Measurements from ENCODE around the gene CADM1. TPM values are rescaled to one million over a fixed set of nuclear protein-coding genes. Genes with fewer than 3 reads are reported as not detected.

Gene CADM1
- total and polyA plus RNA-seq, 2 experiments from 2014 or later: 48.4 to 54.3 TPM

- Histone ChIP-seq H2AFZ (no peak overlapping the region), H3K9me3 (ENCODE audit: low read depth) (no peaks in the 10 kb centered on the region), H3K27ac (no peak overlapping the region), H3K79me2 (no peaks in the 10 kb centered on the region), H3K4me1 (ENCODE audit: insufficient read depth) (no peaks in the 10 kb centered on the region), H3K9me2 (replicated peaks; ENCODE audit: insufficient read depth) (no peaks in the 10 kb centered on the region), H4K20me1 (ENCODE audit: insufficient read depth, poor library complexity, severe bottlenecking) (no peaks in the 10 kb centered on the region), H3K4me2 (no peak overlapping the region), H3K4me3 (no peak overlapping the region), H3K27me3 (no peaks in the 10 kb centered on the region), H3K36me3 (replicated peaks; ENCODE audit: insufficient read depth, low read depth) (no peaks in the 10 kb centered on the region)
- WGBS (ENCODE audit: low lambda C conversion rate, missing lambda C conversion rate): 83% methylated on average over 7 of the region's 7 CpGs
- TF ChIP-seq, protein P1, sequence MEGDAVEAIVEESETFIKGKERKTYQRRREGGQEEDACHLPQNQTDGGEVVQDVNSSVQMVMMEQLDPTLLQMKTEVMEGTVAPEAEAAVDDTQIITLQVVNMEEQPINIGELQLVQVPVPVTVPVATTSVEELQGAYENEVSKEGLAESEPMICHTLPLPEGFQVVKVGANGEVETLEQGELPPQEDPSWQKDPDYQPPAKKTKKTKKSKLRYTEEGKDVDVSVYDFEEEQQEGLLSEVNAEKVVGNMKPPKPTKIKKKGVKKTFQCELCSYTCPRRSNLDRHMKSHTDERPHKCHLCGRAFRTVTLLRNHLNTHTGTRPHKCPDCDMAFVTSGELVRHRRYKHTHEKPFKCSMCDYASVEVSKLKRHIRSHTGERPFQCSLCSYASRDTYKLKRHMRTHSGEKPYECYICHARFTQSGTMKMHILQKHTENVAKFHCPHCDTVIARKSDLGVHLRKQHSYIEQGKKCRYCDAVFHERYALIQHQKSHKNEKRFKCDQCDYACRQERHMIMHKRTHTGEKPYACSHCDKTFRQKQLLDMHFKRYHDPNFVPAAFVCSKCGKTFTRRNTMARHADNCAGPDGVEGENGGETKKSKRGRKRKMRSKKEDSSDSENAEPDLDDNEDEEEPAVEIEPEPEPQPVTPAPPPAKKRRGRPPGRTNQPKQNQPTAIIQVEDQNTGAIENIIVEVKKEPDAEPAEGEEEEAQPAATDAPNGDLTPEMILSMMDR (IDR thresholded peaks at IDR 0.05; ENCODE audit: poor library complexity): no peak
- no peak for TF ChIP-seq EZH2phosphoT487 (IDR thresholded peaks at IDR 0.05; ENCODE audit: low read depth, severe bottlenecking, unreplicated experiment)
- no peak for TF ChIP-seq EZH2 (IDR thresholded peaks at IDR 0.05; ENCODE audit: borderline replicate concordance)
- DNase-seq (ENCODE audit: low spot score): no peak
Observed at GRCh38 chr11:115180272-115180671, 323.9 kb downstream of the CADM1 start.

DNA sequence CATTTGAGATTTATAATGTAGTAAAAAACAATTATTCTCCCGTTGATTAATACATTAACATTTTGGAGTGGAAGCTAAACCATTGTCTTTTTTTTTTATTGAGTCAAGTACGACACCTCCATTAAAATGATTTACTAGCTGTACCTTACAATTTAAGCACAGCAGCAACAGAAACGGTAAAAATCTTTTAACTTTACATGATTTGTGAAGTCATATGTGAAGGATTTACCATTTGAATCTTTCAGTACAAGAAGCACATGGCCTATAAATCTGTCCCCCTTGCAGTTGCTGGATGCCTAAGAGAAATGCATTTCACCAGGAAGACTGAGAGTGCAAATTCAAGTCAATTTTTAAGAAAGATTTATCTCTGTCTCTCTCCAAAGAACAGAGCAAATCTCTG lies 324.6 kb downstream of the CADM1 start:
- no peak overlapping the region for H3K4me2 ChIP-seq
- H3K9me3 ChIP-seq (ENCODE audit: low read depth): no peaks in the 10 kb centered on the region
- no peaks in the 10 kb centered on the region for H3K36me3 ChIP-seq (replicated peaks; ENCODE audit: insufficient read depth, low read depth)
- no peak overlapping the region for H3K4me3 ChIP-seq
- no peak overlapping the region for H3K27ac ChIP-seq
- no peak overlapping the region for H2AFZ ChIP-seq
- H3K4me1 ChIP-seq (ENCODE audit: insufficient read depth): no peaks in the 10 kb centered on the region
- H3K27me3 ChIP-seq: no peaks in the 10 kb centered on the region
- no peak for DNase-seq (ENCODE audit: low spot score)
- TF ChIP-seq EZH2 (IDR thresholded peaks at IDR 0.05; ENCODE audit: borderline replicate concordance): no peak
- TF ChIP-seq, protein P1 (IDR thresholded peaks at IDR 0.05; ENCODE audit: poor library complexity): no peak
- no peak for TF ChIP-seq EZH2phosphoT487 (IDR thresholded peaks at IDR 0.05; ENCODE audit: low read depth, severe bottlenecking, unreplicated experiment)
- no peaks in the 10 kb centered on the region for H3K9me2 ChIP-seq (replicated peaks; ENCODE audit: insufficient read depth)
- H4K20me1 ChIP-seq (ENCODE audit: insufficient read depth, poor library complexity, severe bottlenecking): no peaks in the 10 kb centered on the region
- H3K79me2 ChIP-seq: no peaks in the 10 kb centered on the region
- 50% methylated on average over 3 of the region's 3 CpGs for WGBS (ENCODE audit: low lambda C conversion rate, missing lambda C conversion rate)

DNA sequence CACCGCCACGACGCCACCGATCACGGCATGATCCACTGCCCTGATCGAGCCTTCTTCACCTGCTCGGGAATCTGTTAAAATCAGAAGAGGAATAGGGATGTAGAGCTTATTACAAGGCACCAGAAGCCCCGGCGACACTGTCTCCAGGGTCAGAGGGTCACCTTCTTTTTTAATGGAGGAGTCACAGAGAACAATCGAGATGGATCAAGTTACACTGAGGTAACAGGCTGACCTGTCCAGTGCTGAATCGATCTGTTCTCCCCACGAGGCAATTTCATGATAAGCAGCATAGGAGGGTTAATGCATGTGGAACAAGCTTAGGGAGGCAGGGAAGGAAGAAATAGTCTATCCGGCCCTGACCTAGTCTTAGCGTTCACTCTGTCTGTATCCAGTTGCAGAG lies 325.5 kb downstream of the CADM1 start:
- WGBS (ENCODE audit: low lambda C conversion rate, missing lambda C conversion rate): 85% methylated on average over 14 of the region's 14 CpGs
- H3K4me2 ChIP-seq: no peak overlapping the region

More for the DNA sequence above, 325.5 kb downstream of the CADM1 start:
- DNase-seq (ENCODE audit: low spot score): no peak
- Histone ChIP-seq H4K20me1 (ENCODE audit: insufficient read depth, poor library complexity, severe bottlenecking) (no peaks in the 10 kb centered on the region), H3K9me3 (ENCODE audit: low read depth) (no peaks in the 10 kb centered on the region), H3K9me2 (replicated peaks; ENCODE audit: insufficient read depth) (no peaks in the 10 kb centered on the region), H3K27me3 (no peaks in the 10 kb centered on the region), H3K79me2 (no peaks in the 10 kb centered on the region), H3K36me3 (replicated peaks; ENCODE audit: insufficient read depth, low read depth) (no peaks in the 10 kb centered on the region), H3K27ac (no peak overlapping the region), H3K4me3 (no peak overlapping the region), H2AFZ (no peak overlapping the region), H3K4me1 (ENCODE audit: insufficient read depth) (no peaks in the 10 kb centered on the region)
- TF ChIP-seq EZH2phosphoT487 (IDR thresholded peaks at IDR 0.05; ENCODE audit: low read depth, severe bottlenecking, unreplicated experiment) (no peak), EZH2 (IDR thresholded peaks at IDR 0.05; ENCODE audit: borderline replicate concordance) (no peak)
- TF ChIP-seq, protein P1 (IDR thresholded peaks at IDR 0.05; ENCODE audit: poor library complexity): no peak
